ENCODE data around the gene NELFB. TPM values are rescaled to one million over a fixed set of nuclear protein-coding genes. Genes with fewer than 3 reads are reported as not detected.

The NELFB gene
- total and polyA plus RNA-seq, 2 of the 4 experiments (the other 2 are of a cell fraction) = 36.9 to 66.0 TPM

DNA sequence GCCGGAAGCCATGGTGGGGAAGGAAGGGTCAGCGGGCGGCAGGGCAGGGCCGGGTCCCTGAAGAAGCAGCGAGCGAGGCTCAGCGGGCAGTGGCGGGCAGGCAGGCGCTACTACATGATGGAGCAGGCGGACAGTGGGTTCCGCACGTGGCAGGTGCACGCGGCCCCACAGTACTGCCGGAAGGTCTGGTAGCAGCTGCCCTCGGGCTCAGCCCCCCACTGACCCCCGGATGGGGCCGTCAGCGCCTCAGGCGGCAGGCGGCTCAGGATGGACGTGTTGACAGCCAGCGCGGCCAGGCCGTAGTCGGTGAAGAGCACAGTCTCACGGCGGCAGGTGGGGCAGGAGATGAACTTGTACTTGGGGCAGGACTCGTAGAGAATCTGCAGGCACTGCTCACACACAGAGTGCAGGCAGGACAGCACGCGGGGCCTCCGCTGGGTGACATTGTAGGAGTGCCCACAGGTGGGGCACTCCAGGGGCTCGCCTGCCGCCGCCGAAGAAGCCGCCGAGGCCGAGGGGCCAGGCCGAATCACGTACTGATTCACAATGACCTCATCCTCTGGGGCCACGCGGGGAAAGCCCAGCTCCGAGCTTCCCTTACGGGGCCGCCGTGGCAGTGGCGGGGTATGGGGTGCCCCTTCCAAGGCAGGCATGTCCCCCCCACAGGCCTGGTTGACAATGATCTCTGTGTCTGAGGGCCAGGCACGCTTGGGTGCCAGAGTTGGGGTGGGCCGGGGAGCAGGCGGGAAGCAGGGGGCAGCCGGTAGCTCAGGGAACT lies 34.6 kb upstream of the NELFB start:
- CTCF ChIA-PET = no interaction called here
- TF ChIP-seq, protein P1, sequence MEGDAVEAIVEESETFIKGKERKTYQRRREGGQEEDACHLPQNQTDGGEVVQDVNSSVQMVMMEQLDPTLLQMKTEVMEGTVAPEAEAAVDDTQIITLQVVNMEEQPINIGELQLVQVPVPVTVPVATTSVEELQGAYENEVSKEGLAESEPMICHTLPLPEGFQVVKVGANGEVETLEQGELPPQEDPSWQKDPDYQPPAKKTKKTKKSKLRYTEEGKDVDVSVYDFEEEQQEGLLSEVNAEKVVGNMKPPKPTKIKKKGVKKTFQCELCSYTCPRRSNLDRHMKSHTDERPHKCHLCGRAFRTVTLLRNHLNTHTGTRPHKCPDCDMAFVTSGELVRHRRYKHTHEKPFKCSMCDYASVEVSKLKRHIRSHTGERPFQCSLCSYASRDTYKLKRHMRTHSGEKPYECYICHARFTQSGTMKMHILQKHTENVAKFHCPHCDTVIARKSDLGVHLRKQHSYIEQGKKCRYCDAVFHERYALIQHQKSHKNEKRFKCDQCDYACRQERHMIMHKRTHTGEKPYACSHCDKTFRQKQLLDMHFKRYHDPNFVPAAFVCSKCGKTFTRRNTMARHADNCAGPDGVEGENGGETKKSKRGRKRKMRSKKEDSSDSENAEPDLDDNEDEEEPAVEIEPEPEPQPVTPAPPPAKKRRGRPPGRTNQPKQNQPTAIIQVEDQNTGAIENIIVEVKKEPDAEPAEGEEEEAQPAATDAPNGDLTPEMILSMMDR (conservative IDR thresholded peaks at IDR 0.05; ENCODE audit: low read depth, low read length) = no peak
- TF ChIP-seq MXI1 (IDR thresholded peaks at IDR 0.05; ENCODE audit: borderline replicate concordance, low read depth, low read length) (no peak), RAD21 (IDR thresholded peaks at IDR 0.05; ENCODE audit: low read length) (no peak), BHLHE40 (IDR thresholded peaks at IDR 0.05; ENCODE audit: low read depth, low read length) (no peak), RFX5 (IDR thresholded peaks at IDR 0.05; ENCODE audit: low read depth, low read length) (no peak), SMC3 (IDR thresholded peaks at IDR 0.05; ENCODE audit: low read depth, low read length) (no peak), POLR2A (IDR thresholded peaks at IDR 0.05; ENCODE audit: low read depth, low read length) (no peak), MAFK (IDR thresholded peaks at IDR 0.05; ENCODE audit: low read depth, low read length) (no peak), NFE2L2 (IDR thresholded peaks at IDR 0.05; ENCODE audit: low read depth, low read length) (no peak), MAZ (IDR thresholded peaks at IDR 0.05; ENCODE audit: borderline replicate concordance, low read depth, low read length) (no peak), RCOR1 (IDR thresholded peaks at IDR 0.05; ENCODE audit: insufficient replicate concordance, low read length) (no peak), CEBPB (IDR thresholded peaks at IDR 0.05; ENCODE audit: low read depth, low read length) (no peak), CHD1 (IDR thresholded peaks at IDR 0.05; ENCODE audit: low read depth, low read length) (no peak)
- TF ChIP-seq, protein P2, sequence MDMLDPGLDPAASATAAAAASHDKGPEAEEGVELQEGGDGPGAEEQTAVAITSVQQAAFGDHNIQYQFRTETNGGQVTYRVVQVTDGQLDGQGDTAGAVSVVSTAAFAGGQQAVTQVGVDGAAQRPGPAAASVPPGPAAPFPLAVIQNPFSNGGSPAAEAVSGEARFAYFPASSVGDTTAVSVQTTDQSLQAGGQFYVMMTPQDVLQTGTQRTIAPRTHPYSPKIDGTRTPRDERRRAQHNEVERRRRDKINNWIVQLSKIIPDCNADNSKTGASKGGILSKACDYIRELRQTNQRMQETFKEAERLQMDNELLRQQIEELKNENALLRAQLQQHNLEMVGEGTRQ (IDR thresholded peaks at IDR 0.05; ENCODE audit: low read depth, low read length) = no peak
- TF ChIP-seq, protein P3, sequence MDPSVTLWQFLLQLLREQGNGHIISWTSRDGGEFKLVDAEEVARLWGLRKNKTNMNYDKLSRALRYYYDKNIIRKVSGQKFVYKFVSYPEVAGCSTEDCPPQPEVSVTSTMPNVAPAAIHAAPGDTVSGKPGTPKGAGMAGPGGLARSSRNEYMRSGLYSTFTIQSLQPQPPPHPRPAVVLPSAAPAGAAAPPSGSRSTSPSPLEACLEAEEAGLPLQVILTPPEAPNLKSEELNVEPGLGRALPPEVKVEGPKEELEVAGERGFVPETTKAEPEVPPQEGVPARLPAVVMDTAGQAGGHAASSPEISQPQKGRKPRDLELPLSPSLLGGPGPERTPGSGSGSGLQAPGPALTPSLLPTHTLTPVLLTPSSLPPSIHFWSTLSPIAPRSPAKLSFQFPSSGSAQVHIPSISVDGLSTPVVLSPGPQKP (IDR thresholded peaks at IDR 0.05; ENCODE audit: borderline replicate concordance, low read depth, low read length) = no peak

More for the DNA sequence above, 34.6 kb upstream of the NELFB start:
- H3K4me2 ChIP-seq (ENCODE audit: low read depth, low read length) = no peak overlapping the region
- H3K27me3 ChIP-seq (ENCODE audit: control insufficient read depth, insufficient read depth, low read length) = no peaks in the 10 kb centered on the region
- no peak overlapping the region for H2BK20ac ChIP-seq (ENCODE audit: low read depth, low read length)
- DNase-seq (no peak), ATAC-seq (ENCODE audit: low read depth) (no peak)
- H3K36me3 ChIP-seq (ENCODE audit: control insufficient read depth, insufficient read depth, low read length) = peaks cover 12% of the 10 kb centered on the region
- no peak overlapping the region for H3K56ac ChIP-seq (ENCODE audit: extremely low read depth, insufficient read depth, low read length)
- no peak overlapping the region for H4K5ac ChIP-seq (ENCODE audit: low read depth, low read length)
- no peak overlapping the region for H3K23ac ChIP-seq (ENCODE audit: low read depth, low read length)
- no peak overlapping the region for H2BK15ac ChIP-seq (ENCODE audit: low read depth, low read length)
- dilution Hi-C loops (cut with HindIII; ENCODE audit: low sequenced_read_pairs, unreplicated experiment) (no loop called here), intact Hi-C loops (cut with micrococcal nuclease) (no loop called here), in situ Hi-C loops (cut with MboI; ENCODE audit: low sequenced_read_pairs) (no loop called here)
- no peak overlapping the region for H3K18ac ChIP-seq (ENCODE audit: low read depth, low read length)
- 82% methylated on average over 37 of the region's 52 CpGs; no CpG with 5 or more reads in 1 of the 2 experiments for WGBS, 2 experiments (ENCODE audit: extremely low coverage in 2 of 2, insufficient read length in 1 of 2)
- no peaks in the 10 kb centered on the region for H4K20me1 ChIP-seq (ENCODE audit: insufficient read depth, low read length)
- H3K4ac ChIP-seq (ENCODE audit: low read depth, low read length) = no peak overlapping the region
- no TSS peak for BruUV-seq (replicated peaks)
- H3K27ac ChIP-seq (ENCODE audit: insufficient read depth, low read length) = no peak overlapping the region
- no peak overlapping the region for H3K14ac ChIP-seq (replicated peaks; ENCODE audit: low read depth, low read length)
- H3K9me3 ChIP-seq (ENCODE audit: control insufficient read depth, insufficient read depth, low read length) = no peaks in the 10 kb centered on the region
- H3K4me3 ChIP-seq (ENCODE audit: insufficient read depth, low read depth, low read length) = no peak overlapping the region
- H3K9me1 ChIP-seq (ENCODE audit: insufficient read depth, low read length) = peaks cover 3% of the 10 kb centered on the region; the same call in 1 of the 2 replicates
- peak overlapping the region; percentile 55 for H2AK9ac ChIP-seq (replicated peaks; ENCODE audit: low read depth, low read length, poor library complexity)
- H2BK120ac ChIP-seq (ENCODE audit: low read depth, low read length) = no peak overlapping the region
- peaks cover 17% of the 10 kb centered on the region for H3K4me1 ChIP-seq (ENCODE audit: control insufficient read depth, insufficient read depth, low read length)
- POLR2A ChIA-PET (ENCODE audit: unreplicated experiment) = interaction anchor here (0.5 kb wide), 1 partner anchor 12 kb away, joined by 4 read pairs; no protein-coding TSS in a partner anchor
- H2BK5ac ChIP-seq (ENCODE audit: low read depth, low read length, poor library complexity, severe bottlenecking) = no peak overlapping the region
- no peak overlapping the region for H4K8ac ChIP-seq (ENCODE audit: low read depth in 2 of 2, low read length in 2 of 2)
- no peak overlapping the region for H2AFZ ChIP-seq (replicated peaks; ENCODE audit: low read length, poor library complexity)
- peaks cover 0 to 4% of the 10 kb centered on the region in 2 experiments; a peak in 1 of 4 replicates for H3K79me1 ChIP-seq (ENCODE audit: low read depth in 1 of 2, low read length in 2 of 2)
- no peak overlapping the region for H3K9ac ChIP-seq (ENCODE audit: low read depth, low read length)
- no peak overlapping the region for H4K91ac ChIP-seq (ENCODE audit: insufficient read depth, low read depth, low read length)
- no peak overlapping the region for H2AK5ac ChIP-seq (ENCODE audit: low read depth, low read length)

Measured in IMR-90 (cell line).